HG03439 (cell line): ENCODE data around the gene SKP2.
"Not testable (repeated sequence)": the region's sequence is repeated elsewhere in the genome, so short reads cannot be mapped to it uniquely, and the experiment has no call there.

ENCODE experiments used
- ATAC-seq: cut with Tn5 transposase; IDR thresholded peaks from one replicate; pipeline ENCODE4 v1.9.1; 2021; ENCODE audit warnings: mild to moderate bottlenecking, moderate library complexity; ENCODE audit not compliant: unreplicated experiment

Gene SKP2

DNA sequence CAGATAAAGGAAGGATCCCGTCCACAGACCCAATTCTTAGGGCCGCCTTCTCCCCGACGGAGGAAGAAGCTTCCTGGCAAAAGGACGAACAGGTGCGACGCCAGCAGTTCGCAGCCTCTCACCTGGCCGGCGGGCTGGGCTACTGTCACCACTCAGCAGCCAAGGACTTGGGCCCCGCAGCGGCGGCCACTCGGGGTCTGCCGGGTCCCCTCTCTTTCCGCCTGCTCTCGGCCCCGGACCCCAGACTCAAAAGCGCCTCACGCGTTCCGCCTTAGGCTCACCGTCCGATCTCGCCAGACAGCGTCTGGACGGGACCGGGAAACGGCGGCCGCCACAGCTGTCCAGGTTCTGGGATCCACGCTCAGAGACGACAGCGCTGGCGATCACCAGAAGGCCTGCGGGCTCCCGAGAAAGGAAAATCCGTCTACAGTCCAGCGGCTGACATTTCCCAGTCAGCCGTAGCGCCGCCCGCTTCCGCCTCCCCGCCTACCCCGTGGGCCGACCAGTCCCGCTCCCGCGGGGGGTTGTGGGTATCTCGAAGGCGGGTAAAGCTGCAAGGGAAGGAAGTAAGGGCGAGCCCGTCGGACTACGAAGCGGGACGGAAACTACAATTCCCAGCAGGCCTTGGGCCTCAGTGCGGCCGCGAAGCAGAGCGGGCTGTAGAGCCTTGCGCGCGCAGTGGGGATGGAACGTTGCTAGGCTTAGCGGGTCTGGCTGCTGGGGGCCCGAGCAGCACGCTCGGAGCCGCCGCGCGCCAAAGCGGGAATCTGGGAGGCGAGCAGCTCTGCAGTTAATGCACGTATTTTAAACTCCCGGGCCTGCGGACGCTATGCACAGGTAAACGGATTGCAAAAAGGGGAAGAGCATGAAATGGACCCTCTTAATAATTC, at the start of gene SKP2, which contains the start of gene LMBRD2:
TSS of gene SKP2 (plus strand) at position 678 of the 890 bp plus-strand sequence. CDS start at position 830, 152 bp downstream.
TSS of gene LMBRD2 (minus strand) at position 454 of the 890 bp plus-strand sequence. CDS start 8,538 bp downstream, outside the sequence.
- ATAC-seq, result peak; percentile 98

DNA sequence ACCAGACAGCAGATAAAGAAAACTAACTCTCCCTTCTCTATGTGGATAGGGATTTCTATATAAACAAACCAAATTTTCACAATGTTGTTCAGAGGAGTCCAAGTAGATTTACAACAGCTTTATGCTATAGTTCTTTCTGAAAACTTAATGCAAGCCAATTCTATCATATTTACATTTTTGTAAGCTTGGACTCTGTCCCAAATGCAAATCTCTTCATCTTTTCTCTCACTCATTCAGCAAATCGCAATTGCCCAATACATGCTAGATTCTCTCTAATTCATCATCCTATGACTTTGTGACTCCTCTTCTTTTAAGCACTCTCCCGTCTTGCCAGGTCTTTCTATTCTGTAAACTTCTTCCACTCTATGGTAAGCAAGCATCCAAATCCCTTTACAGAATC, 46.1 kb upstream of the SKP2 start:
- no peak for ATAC-seq

- ATAC-seq, result no peak
Measured at GRCh38 chr5:36108758-36109460, 43.0 kb upstream of the SKP2 start.

DNA sequence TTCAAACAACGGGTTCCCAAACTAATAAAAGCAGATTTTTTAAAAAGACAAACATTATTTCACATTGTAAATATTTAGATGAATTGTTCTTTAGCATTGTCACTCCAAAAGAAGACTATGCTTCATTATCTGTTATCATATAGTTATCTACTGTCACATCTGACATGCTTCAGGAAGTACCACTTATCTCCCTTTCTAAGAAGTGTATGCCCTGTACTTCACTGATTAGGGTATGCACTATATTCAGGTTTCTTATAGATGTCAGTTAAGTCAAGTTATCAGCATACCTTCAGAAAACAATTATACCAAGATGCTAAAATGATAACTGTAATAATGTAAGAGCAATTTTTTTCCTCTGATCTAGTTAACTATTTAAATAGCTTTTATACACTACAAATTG, 40.7 kb upstream of the SKP2 start:
- ATAC-seq, result no peak

- ATAC-seq, result no peak
Measured at GRCh38 chr5:36125868-36126267, 26.0 kb upstream of the SKP2 start.

GRCh38 chr5:36128795-36129194, 23.1 kb upstream of the SKP2 start:
- no peak for ATAC-seq

DNA sequence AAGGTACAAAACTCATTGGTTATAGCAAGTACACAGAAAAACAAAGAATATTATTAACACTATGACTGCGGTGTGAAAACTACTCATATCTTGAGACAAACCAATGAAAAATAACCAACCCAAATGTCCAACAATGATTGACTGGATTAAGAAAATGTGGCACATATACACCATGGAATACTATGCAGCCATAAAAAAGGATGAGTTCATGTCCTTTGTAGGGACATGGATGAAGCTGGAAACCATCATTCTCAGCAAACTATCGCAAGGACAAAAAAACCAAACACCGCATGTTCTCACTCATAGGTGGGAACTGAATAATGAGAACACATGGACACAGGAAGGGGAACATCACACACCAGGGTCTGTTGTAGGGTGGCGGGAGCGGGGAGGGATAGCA, 22.2 kb upstream of the SKP2 start:
- not testable (repeated sequence) for ATAC-seq

DNA sequence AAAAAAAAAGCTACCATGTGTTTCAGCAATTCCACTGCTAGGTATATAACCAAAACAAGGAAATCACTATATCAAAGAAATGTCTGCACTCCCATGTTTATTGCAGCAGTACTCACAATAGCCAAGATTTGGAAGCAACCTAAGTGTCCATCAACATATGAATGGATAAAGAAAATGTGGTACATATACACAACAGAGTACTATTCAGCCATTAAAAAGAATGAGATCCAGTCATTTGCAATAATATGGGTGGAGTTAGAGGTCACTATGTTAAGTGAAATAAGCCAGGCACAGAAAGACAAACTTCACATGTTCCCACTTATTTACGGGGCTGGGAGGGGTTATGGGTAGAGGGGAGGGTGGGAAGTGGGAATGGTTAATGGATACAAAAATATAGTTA, 18.9 kb upstream of the SKP2 start:
- not testable (repeated sequence) for ATAC-seq

DNA sequence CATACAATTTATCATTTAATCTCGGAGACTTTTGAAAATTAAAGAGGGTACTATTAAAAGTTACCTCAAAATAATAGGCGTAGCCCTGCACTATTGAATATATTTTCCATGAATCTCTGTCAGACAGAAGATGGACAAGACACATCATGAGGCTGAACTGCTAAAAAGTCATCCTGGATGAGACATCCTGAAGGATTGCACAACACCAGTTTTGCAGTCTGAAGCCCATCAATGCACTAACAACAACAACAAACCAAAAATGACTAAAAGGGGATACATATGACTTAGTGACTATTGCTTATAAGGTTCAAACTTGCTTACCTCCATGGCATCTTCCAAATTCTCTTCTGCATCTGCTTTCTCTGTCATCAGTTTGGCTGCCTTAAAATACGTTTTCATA, 15.9 kb upstream of the SKP2 start:
- ATAC-seq, result no peak

GRCh38 chr5:36136581-36136980, 15.3 kb upstream of the SKP2 start:
- no peak for ATAC-seq

DNA sequence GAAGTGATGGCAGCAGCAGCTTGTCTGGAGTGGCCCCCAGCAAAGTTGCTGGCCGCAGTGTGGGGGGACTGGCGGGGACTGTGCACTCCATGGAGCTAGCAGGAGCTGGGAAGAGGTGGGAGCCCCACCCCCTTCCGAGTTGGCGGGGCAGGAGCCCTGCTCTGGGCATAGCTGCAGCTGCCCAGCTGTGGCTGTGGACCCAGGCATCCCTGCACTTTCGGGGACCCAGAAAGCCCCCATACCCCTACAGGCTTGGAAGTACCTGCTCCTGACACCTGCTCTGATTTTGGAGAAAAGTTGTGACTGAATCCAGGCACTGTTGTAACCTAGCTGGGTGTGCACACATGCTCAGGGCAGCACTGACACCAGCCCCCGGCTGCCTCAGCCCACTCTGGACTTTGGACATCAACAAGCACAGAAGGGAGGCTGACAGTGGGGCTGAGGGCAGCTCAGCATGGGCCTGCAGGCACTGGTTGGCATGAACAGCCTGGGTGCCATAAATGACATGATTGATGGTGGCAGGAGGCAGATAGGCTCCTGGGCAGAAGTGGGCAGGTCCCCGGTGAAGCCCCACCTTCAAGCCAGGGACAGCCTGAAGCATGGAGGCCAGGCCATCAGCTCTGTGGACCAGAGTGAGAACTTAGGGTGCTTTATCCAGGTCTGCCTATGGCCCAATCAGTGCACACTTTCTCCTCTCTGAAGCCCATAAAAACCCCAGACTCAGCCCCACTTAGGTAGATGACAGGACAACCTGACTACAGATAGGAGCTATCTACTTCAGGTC, 12.8 kb upstream of the SKP2 start:
- ATAC-seq, result no peak

- no peak for ATAC-seq
Measured at GRCh38 chr5:36145311-36145710, 6.6 kb upstream of the SKP2 start.

- ATAC-seq, result no peak
Measured at GRCh38 chr5:36146390-36146789, 5.5 kb upstream of the SKP2 start.

DNA sequence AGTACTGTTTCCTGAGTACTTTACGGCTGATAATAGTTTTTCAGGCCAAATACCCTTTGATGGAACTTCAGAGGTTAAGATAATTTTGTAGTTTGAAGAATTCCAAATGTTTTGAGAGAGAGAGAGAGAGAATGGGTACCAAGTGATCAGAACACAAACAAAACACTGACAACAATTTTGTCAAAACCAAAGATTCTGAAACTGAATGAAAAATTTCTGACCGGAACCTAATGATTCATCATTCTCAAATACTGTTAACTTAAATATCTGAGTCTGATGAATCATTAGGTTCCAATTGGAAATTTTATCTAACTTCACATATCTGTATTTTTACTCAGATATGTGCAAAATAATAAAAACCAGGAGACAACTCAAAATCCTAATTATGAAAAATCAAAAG, 4.2 kb upstream of the SKP2 start:
- no peak for ATAC-seq

DNA sequence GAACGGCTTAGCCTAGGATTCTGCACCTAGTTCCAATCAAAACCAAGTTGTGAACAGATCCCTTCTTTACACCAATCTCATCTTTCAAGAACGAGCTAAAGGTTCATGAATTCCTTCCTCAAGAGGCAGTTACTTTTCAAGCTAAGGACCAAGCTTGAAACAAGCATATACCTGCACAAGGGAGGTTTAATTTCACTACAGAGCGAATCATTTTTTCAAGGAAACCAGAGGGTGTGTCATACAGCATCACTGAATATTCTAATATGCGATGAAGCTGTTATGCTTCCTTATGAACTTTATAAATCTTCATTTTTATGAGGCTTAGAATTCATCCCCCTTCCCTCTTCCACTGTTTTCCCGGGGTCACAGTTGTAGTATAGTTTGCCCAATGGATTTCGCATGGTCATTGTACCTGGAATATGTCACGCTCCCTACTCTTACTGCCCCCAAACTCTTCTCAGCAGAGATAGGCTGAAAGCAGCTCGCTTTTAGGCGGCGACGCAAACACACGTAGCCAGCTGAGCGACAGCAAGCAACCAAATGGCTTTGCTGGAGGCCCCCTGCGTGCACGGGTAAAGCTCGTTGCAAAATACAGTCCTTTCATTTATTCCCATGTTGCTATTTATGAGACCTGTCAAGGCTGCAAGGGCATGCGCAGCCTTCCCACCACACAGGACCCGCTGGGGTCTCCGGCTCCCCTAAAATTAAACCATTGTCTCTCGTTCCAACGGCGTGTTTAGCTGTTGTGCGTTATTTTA, 1.1 kb upstream of the SKP2 start:
- peak; percentile 28 for ATAC-seq

GRCh38 chr5:36152324-36153297, 700 bp downstream of the SKP2 start:
- ATAC-seq, result no peak

DNA sequence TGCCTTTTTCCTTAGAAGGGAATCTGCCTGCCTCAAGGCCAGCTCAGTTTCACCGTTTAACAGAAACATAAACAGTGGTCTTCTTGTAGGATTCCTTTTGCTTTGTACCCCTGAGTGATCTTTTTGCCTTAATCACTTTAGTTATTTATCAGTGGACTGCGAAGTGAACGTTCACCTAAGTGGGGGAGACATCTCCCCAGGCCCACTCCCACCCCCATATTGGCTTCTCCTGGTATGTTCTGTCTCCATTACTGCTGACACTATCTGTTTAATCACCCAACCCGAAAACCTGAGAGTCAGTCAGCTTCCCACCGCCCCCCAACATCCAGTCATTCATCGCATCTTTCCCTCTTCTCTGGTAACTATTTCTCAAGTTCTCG, 1.4 kb downstream of the SKP2 start:
- ATAC-seq, result no peak

DNA sequence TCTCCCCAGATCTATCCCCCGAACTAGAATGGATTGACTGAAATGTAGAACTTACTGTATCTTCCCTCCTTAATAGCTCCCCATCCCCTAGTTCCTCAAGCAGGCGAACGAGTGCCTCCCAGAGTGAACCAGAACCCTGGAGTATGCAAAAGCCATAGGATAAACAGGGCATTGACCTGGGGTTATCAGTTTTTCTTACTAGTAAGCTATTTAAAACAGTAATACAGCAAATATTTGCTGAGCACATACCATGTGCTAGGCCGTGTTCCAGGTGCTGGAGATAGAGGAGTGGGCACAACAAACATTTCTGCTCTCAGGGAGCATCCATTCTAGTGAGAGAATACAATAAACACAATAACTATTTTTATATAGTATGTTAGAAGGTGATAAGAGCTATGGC, 1.8 kb downstream of the SKP2 start:
- ATAC-seq, result no peak

- ATAC-seq, result no peak
Measured at GRCh38 chr5:36155291-36155690, 3.4 kb downstream of the SKP2 start.
